K562 (cell line): ENCODE results near the gene TRPM4. TPM values are rescaled to one million over a fixed set of nuclear protein-coding genes. Genes with fewer than 3 reads are reported as not detected.

ENCODE experiments used
- ARID1B ChIP-seq: fragments of 450-650 bp; IDR thresholded peaks from 2 replicates; pipeline ENCODE4 v1.6.1; 2016; ENCODE audit warnings: antibody characterized with exemption, mild to moderate bottlenecking, inconsistent platforms
- BHLHE40 ChIP-seq: IDR thresholded peaks from 2 replicates; pipeline ENCODE4 v1.6.1; 2011; ENCODE audit warnings: low read length, improper control_type of control experiment
- CBX1 ChIP-seq: sonication (generic); IDR thresholded peaks from 2 replicates; pipeline ENCODE4 v1.6.1; 2016; ENCODE audit warnings: antibody characterized with exemption, low read depth, mild to moderate bottlenecking
- ELF4 ChIP-seq: fragments of 450-650 bp; formaldehyde crosslinking; IDR thresholded peaks from 2 replicates; pipeline ENCODE4 v1.4.0; 2022; ENCODE audit warnings: missing genetic modification characterization
- EP400 ChIP-seq: fragments of 450-650 bp; IDR thresholded peaks from 2 replicates; pipeline ENCODE4 v1.6.1; 2017; ENCODE audit warnings: antibody characterized with exemption, mild to moderate bottlenecking, moderate library complexity
- EWSR1 ChIP-seq: fragments of 450-650 bp; IDR thresholded peaks from 2 replicates; pipeline ENCODE4 v1.6.1; 2018; ENCODE audit warnings: borderline replicate concordance, mild to moderate bottlenecking, low read depth, moderate library complexity; ENCODE audit not compliant: partially characterized antibody
- FOXP1 ChIP-seq: sonication (generic); formaldehyde crosslinking; IDR thresholded peaks from 2 replicates; pipeline ENCODE4 v1.8.0; 2022; ENCODE audit warnings: mild to moderate bottlenecking, missing genetic modification reagents
- HDGF ChIP-seq: fragments of 450-650 bp; IDR thresholded peaks from 2 replicates; pipeline ENCODE4 v1.6.1; 2016
- KLF10 ChIP-seq: fragments of 250-450 bp; sonication (Bioruptor Pico); IDR thresholded peaks from 2 replicates; pipeline ENCODE4 v1.6.1; 2021; ENCODE audit warnings: matching md5 sums
- MTA3 ChIP-seq: fragments of 450-650 bp; formaldehyde crosslinking; IDR thresholded peaks from 2 replicates; pipeline ENCODE4 v1.6.1; 2017; ENCODE audit warnings: mild to moderate bottlenecking, borderline replicate concordance
- NBN ChIP-seq: fragments of 450-650 bp; IDR thresholded peaks from 2 replicates; pipeline ENCODE4 v1.6.1; 2016; ENCODE audit warnings: low read depth, mild to moderate bottlenecking
- NFRKB ChIP-seq: fragments of 450-650 bp; IDR thresholded peaks from 2 replicates; pipeline ENCODE4 v1.6.1; 2016; ENCODE audit warnings: low read depth
- RCOR1 ChIP-seq, 2 experiments: IDR thresholded peaks; 2 replicates each; pipeline ENCODE4 v1.6.1; 2012; ENCODE audit warnings: low read depth in 2 of 2, low read length in 2 of 2, borderline replicate concordance in 1 of 2, improper control_type of control experiment in 1 of 2
- RUNX1 ChIP-seq: sonication (generic); IDR thresholded peaks from 2 replicates; pipeline ENCODE4 v1.6.1; 2016; ENCODE audit warnings: antibody characterized with exemption, low read depth
- SRSF1 ChIP-seq: fragments of 200-400 bp; formaldehyde crosslinking; IDR thresholded peaks from 2 replicates; pipeline ENCODE4 v1.6.1; 2017; ENCODE audit warnings: mild to moderate bottlenecking, low read depth, low read length, moderate library complexity
- STAT5A ChIP-seq: IDR thresholded peaks from 2 replicates; pipeline ENCODE4 v1.6.1; 2012; ENCODE audit warnings: low read length, inconsistent platforms, borderline replicate concordance
- TBL1XR1 ChIP-seq, 2 experiments: IDR thresholded peaks; 2 replicates each; pipeline ENCODE4 v1.6.1; 2012; ENCODE audit warnings: improper control_type of control experiment in 2 of 2, low read length in 2 of 2, mild to moderate bottlenecking in 1 of 2
- ZKSCAN1 ChIP-seq: fragments of 150-350 bp; IDR thresholded peaks from 2 replicates; pipeline ENCODE4 v1.6.1; 2016; ENCODE audit warnings: low read depth, low read length
- ZNF444 ChIP-seq: fragments of 250-450 bp; sonication (Bioruptor Pico); IDR thresholded peaks from 2 replicates; pipeline ENCODE4 v1.4.0; 2020; ENCODE audit warnings: mild to moderate bottlenecking, moderate library complexity
- ZNF586 ChIP-seq: fragments of 450-650 bp; formaldehyde crosslinking; conservative IDR thresholded peaks from 2 replicates; pipeline ENCODE4 v1.4.0; 2020; ENCODE audit warnings: mild to moderate bottlenecking, moderate library complexity
- ZZZ3 ChIP-seq: fragments of 450-650 bp; IDR thresholded peaks from 2 replicates; pipeline ENCODE4 v1.6.1; 2016; ENCODE audit warnings: antibody characterized with exemption, mild to moderate bottlenecking, moderate library complexity
- polyA plus RNA-seq, 8 experiments: library from polyadenylated mRNA; depleted of rRNA in 4 of 8; stranded (reverse) in 5 of 8; unstranded in 3 of 8; fragments of >200 nt; fragmentation: Nextera tagmentation in 2 of 8; fragmentation: Illumina TruSeq in 1 of 8; extraction: Ambion mirVana in 2 of 8; extraction: Trizol in 1 of 8; gene quantifications; 2 replicates each; pipeline versions ENCODE4 v1.2.1 to v1.2.3, GENCODE V29; 2011 to 2014; ENCODE audit warnings: inconsistent platforms in 1 of 8, missing spikeins in 1 of 8
- total RNA-seq, 7 experiments: library from RNA; depleted of rRNA in 6 of 7; stranded (reverse); fragments of >200 nt in 6 of 7; fragmentation: Illumina TruSeq in 2 of 7; extraction: Trizol in 2 of 7; gene quantifications; 2 replicates each; pipeline versions ENCODE4 v1.2.1 to v1.2.3, GENCODE V29; 2011 to 2021; ENCODE audit warnings: low replicate concordance in 1 of 7
- TF ChIP-seq, protein P1 (sequence below): fragments of 250-450 bp; sonication (Bioruptor Pico); IDR thresholded peaks from 2 replicates; pipeline ENCODE4 v1.5.0; 2021
- TF ChIP-seq, protein P2 (sequence below): sonication (generic); formaldehyde crosslinking; IDR thresholded peaks from 2 replicates; pipeline ENCODE4 v1.8.1; 2023; ENCODE audit warnings: mild to moderate bottlenecking, missing genetic modification reagents
- TF ChIP-seq, protein P3 (sequence below), 2 experiments: fragments of 450-650 bp in 1 of 2; sonication (generic) in 1 of 2; formaldehyde crosslinking; conservative IDR thresholded peaks; 2 replicates each; pipeline versions ENCODE4 v1.4.0 to v1.8.1; 2020 to 2022; ENCODE audit warnings: mild to moderate bottlenecking in 1 of 2, missing genetic modification reagents in 1 of 2
- TF ChIP-seq, protein P4 (sequence below): sonication (generic); IDR thresholded peaks from 2 replicates; pipeline ENCODE4 v1.6.1; 2016

Gene TRPM4
- total and polyA plus RNA-seq, 9 of the 15 experiments (the other 6 are each of a cell fraction or from before 2014, with no cell fraction given) = 6.5 to 45.4 (median 15.2) TPM

DNA sequence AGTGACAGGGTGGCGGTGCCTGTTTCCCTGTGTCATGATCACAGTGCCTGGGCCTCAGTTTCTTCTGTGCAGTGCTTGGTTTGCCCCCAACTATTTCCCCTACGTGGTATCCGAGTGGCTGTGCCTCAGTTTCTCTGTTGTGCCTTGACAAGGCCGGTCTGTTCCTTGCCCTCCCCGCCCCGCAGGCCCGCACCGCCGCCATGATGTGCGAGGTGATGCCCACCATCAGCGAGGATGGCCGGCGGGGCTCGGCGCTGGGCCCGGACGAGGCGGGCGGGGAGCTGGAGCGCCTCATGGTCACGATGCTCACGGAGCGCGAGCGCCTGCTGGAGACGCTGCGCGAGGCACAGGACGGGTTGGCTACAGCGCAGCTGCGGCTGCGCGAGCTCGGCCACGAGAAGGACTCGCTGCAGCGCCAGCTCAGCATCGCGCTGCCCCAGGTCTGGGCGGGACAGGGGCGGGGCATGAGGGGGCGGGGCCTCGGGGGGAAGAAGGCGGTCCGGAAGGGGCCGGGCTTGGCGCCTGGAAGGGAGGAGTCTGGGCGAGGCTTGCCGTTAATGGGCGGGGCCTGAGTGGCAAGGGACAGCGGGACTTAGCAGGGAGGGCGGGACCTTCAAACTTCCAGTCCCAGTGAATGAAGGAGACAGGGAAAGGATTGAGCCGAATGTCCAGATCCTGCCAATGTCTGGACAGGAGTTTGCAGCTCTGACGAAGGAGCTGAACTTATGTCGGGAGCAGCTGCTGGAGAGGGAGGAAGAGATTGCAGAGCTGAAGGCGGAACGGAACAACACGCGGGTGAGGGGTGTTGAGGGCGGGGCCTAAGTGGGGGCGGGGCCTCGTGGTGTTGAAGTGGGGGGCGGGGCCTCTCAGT is 29.7 kb upstream of the TRPM4 start (continued):
- TF ChIP-seq, protein P1, sequence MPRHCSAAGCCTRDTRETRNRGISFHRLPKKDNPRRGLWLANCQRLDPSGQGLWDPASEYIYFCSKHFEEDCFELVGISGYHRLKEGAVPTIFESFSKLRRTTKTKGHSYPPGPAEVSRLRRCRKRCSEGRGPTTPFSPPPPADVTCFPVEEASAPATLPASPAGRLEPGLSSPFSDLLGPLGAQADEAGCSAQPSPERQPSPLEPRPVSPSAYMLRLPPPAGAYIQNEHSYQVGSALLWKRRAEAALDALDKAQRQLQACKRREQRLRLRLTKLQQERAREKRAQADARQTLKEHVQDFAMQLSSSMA (CRISPR knock-in tag) = no peak
- TF ChIP-seq STAT5A = no peak
- no peak for TF ChIP-seq ZNF586 (CRISPR knock-in tag)
- no peak for TF ChIP-seq NBN
- no peak for TF ChIP-seq EWSR1
- TF ChIP-seq BHLHE40 = peak; percentile 75
- 0 out of 2 replicates have a peak, but pooled peaks have one; percentile 54 for TF ChIP-seq HDGF
- TF ChIP-seq RUNX1 = no peak
- TF ChIP-seq ZNF444 (CRISPR knock-in tag) = no peak
- no peak for TF ChIP-seq ARID1B
- no peak for TF ChIP-seq ZZZ3
- TF ChIP-seq, protein P2, sequence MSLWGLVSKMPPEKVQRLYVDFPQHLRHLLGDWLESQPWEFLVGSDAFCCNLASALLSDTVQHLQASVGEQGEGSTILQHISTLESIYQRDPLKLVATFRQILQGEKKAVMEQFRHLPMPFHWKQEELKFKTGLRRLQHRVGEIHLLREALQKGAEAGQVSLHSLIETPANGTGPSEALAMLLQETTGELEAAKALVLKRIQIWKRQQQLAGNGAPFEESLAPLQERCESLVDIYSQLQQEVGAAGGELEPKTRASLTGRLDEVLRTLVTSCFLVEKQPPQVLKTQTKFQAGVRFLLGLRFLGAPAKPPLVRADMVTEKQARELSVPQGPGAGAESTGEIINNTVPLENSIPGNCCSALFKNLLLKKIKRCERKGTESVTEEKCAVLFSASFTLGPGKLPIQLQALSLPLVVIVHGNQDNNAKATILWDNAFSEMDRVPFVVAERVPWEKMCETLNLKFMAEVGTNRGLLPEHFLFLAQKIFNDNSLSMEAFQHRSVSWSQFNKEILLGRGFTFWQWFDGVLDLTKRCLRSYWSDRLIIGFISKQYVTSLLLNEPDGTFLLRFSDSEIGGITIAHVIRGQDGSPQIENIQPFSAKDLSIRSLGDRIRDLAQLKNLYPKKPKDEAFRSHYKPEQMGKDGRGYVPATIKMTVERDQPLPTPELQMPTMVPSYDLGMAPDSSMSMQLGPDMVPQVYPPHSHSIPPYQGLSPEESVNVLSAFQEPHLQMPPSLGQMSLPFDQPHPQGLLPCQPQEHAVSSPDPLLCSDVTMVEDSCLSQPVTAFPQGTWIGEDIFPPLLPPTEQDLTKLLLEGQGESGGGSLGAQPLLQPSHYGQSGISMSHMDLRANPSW (CRISPR knock-in tag) = no peak
- TF ChIP-seq MTA3 = peak; percentile 68; the same call in 1 of the 2 replicates
- peak; percentile 90; the same call in 1 of the 2 replicates for TF ChIP-seq CBX1
- TF ChIP-seq, protein P3, sequence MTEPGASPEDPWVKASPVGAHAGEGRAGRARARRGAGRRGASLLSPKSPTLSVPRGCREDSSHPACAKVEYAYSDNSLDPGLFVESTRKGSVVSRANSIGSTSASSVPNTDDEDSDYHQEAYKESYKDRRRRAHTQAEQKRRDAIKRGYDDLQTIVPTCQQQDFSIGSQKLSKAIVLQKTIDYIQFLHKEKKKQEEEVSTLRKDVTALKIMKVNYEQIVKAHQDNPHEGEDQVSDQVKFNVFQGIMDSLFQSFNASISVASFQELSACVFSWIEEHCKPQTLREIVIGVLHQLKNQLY (CRISPR knock-in tag; conservative IDR thresholded peaks at IDR 0.05) = peak in 1 of 2 experiments; percentile 89; a peak in 1 of 4 replicates
- TF ChIP-seq FOXP1 = peak; percentile 97
- TF ChIP-seq, protein P4, sequence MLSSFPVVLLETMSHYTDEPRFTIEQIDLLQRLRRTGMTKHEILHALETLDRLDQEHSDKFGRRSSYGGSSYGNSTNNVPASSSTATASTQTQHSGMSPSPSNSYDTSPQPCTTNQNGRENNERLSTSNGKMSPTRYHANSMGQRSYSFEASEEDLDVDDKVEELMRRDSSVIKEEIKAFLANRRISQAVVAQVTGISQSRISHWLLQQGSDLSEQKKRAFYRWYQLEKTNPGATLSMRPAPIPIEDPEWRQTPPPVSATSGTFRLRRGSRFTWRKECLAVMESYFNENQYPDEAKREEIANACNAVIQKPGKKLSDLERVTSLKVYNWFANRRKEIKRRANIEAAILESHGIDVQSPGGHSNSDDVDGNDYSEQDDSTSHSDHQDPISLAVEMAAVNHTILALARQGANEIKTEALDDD = no peak
- peak; percentile 71; the same call in 1 of the 2 replicates for TF ChIP-seq EP400
- TF ChIP-seq TBL1XR1 (IDR thresholded peaks at IDR 0.05; ENCODE audit: low read length in 2 of 2) = no peak
- TF ChIP-seq RCOR1 (IDR thresholded peaks at IDR 0.05; ENCODE audit: borderline replicate concordance in 1 of 2, low read depth in 2 of 2, low read length in 2 of 2) = no peak
- no peak for TF ChIP-seq SRSF1
- no peak for TF ChIP-seq ZKSCAN1
- no peak for TF ChIP-seq NFRKB
- no peak for TF ChIP-seq KLF10 (CRISPR knock-in tag)
- TF ChIP-seq ELF4 (CRISPR knock-in tag) = no peak
